HepG2 (cell line): ENCODE measurements around the gene PPP1R12C. TPM values are rescaled to one million over a fixed set of nuclear protein-coding genes. Genes with fewer than 3 reads are reported as not detected.

Experiments used
- ATF1 ChIP-seq: IDR thresholded peaks from 2 replicates; pipeline ENCODE4 v1.6.1; 2016; ENCODE audit warnings: mild to moderate bottlenecking, control low read depth
- BRCA1 ChIP-seq: sonication (generic); formaldehyde crosslinking; IDR thresholded peaks from 2 replicates; pipeline ENCODE4 v1.4.0; 2020; ENCODE audit warnings: missing genetic modification reagents
- CAMTA2 ChIP-seq: sonication (generic); formaldehyde crosslinking; IDR thresholded peaks from 2 replicates; pipeline ENCODE4 v1.4.0; 2020; ENCODE audit warnings: mild to moderate bottlenecking, missing genetic modification reagents, borderline replicate concordance
- CREB1 ChIP-seq, 2 experiments: fragments of 450-650 bp in 1 of 2; IDR thresholded peaks; 2 replicates each; pipeline ENCODE4 v1.6.1; 2016 to 2017; ENCODE audit warnings: control low read depth in 1 of 2, mild to moderate bottlenecking in 1 of 2, missing compliant biosample characterization in 1 of 2, missing genetic modification characterization in 1 of 2
- DMAP1 ChIP-seq: IDR thresholded peaks from 2 replicates; pipeline ENCODE4 v1.6.1; 2016
- GTF3A ChIP-seq: sonication (generic); formaldehyde crosslinking; conservative IDR thresholded peaks from 2 replicates; pipeline ENCODE4 v1.4.0; 2020; ENCODE audit warnings: mild to moderate bottlenecking, missing genetic modification reagents
- PCBP1 ChIP-seq: fragments of 200-400 bp; formaldehyde crosslinking; IDR thresholded peaks from 2 replicates; pipeline ENCODE4 v1.6.1; 2017; ENCODE audit warnings: mild to moderate bottlenecking, low read depth, low read length, borderline replicate concordance
- ZNF496 ChIP-seq: sonication (generic); formaldehyde crosslinking; IDR thresholded peaks from 2 replicates; pipeline ENCODE4 v1.8.1; 2023; ENCODE audit warnings: mild to moderate bottlenecking, moderate library complexity, missing genetic modification reagents; ENCODE audit not compliant: insufficient replicate concordance
- ZSCAN21 ChIP-seq: sonication (generic); formaldehyde crosslinking; IDR thresholded peaks from 2 replicates; pipeline ENCODE4 v1.8.0; 2022; ENCODE audit warnings: mild to moderate bottlenecking, missing genetic modification reagents, moderate library complexity, borderline replicate concordance
- ZSCAN25 ChIP-seq: sonication (generic); formaldehyde crosslinking; IDR thresholded peaks from 2 replicates; pipeline ENCODE4 v1.8.0; 2022; ENCODE audit warnings: mild to moderate bottlenecking, missing genetic modification reagents
- polyA plus RNA-seq, 8 experiments: library from polyadenylated mRNA; depleted of rRNA in 3 of 8; stranded (reverse) in 7 of 8; unstranded in 1 of 8; fragments of >200 nt; fragmentation: Illumina TruSeq in 4 of 8; extraction: Trizol in 4 of 8; gene quantifications; 2 replicates each; pipeline versions ENCODE4 v1.2.1 to v1.2.3, GENCODE V29; 2011 to 2016; ENCODE audit warnings: low read depth in 4 of 8, missing spikeins in 1 of 8, mixed read lengths in 1 of 8; ENCODE audit not compliant: insufficient read depth in 1 of 8
- total RNA-seq, 5 experiments: library from RNA; depleted of rRNA; stranded (reverse); fragments of >200 nt; fragmentation: Illumina TruSeq; extraction: Trizol; gene quantifications; 2 replicates each; pipeline ENCODE4 v1.2.3, GENCODE V29; 2016; ENCODE audit warnings: low read depth in 1 of 5
- TF ChIP-seq, protein P1 (sequence below): sonication (generic); formaldehyde crosslinking; IDR thresholded peaks from 2 replicates; pipeline ENCODE4 v1.9.0; 2021; ENCODE audit warnings: missing genetic modification reagents, borderline replicate concordance
- TF ChIP-seq, protein P2 (sequence below): IDR thresholded peaks from 2 replicates; pipeline ENCODE4 v1.6.1; 2016; ENCODE audit warnings: low read depth, missing genetic modification reagents, missing compliant biosample characterization
- TF ChIP-seq, protein P3 (sequence below): IDR thresholded peaks from 2 replicates; pipeline ENCODE4 v1.6.1; 2016; ENCODE audit warnings: missing biosample characterization, missing genetic modification reagents, low read depth
- TF ChIP-seq, protein P4 (sequence below): sonication (generic); formaldehyde crosslinking; IDR thresholded peaks from 2 replicates; pipeline ENCODE4 v1.4.0; 2020; ENCODE audit warnings: missing genetic modification reagents
- TF ChIP-seq, protein P5 (sequence below): sonication (generic); formaldehyde crosslinking; IDR thresholded peaks from 2 replicates; pipeline ENCODE4 v1.4.0; 2020; ENCODE audit warnings: mild to moderate bottlenecking, missing genetic modification reagents

The PPP1R12C gene
- total and polyA plus RNA-seq, 2 of the 13 experiments (the other 11 are each of a cell fraction or from before 2014, with no cell fraction given): 29.7 to 30.3 TPM

DNA sequence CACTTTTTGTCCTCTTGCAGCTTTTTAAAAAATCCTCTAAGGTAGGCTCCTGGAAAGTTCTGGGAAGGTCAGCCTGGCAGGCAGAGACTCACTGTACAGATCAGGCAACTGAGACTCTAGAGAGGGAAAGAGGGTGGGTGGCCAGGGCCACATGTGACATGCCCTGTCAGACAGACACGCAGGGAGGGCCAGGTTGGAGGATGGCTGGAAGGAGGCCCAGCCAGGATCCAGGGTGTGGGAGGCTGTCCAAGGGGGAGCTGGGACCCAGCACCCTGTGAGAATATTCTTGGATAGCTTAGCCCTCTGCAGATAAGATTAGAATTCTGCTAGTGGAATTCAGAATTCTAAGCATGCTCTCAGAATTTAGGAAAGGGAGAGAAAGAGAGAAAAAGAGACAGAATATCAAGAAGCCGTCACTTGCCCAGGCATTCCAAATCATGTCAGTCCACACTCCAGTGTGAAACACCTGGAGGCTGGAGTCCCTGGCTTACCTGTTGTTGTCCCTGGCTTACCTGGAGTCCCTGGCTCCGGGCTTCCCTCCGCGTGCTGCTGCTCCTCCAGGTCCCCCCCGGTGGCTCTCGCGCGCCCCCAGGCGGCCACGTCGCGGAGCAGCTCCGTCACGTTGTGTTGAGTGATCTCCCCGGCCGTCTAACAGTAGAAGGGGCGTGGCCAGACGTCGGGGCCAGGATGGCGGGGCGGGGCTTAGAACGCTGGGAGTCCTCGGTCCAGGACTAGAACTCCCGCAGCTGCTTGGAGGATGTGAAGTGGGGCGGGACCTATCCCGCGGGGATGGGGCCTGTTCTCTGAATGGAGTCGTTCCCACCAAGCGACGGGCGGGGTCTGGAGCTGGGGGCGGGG lies 42.9 kb upstream of the PPP1R12C start (continued):
- TF ChIP-seq, protein P1, sequence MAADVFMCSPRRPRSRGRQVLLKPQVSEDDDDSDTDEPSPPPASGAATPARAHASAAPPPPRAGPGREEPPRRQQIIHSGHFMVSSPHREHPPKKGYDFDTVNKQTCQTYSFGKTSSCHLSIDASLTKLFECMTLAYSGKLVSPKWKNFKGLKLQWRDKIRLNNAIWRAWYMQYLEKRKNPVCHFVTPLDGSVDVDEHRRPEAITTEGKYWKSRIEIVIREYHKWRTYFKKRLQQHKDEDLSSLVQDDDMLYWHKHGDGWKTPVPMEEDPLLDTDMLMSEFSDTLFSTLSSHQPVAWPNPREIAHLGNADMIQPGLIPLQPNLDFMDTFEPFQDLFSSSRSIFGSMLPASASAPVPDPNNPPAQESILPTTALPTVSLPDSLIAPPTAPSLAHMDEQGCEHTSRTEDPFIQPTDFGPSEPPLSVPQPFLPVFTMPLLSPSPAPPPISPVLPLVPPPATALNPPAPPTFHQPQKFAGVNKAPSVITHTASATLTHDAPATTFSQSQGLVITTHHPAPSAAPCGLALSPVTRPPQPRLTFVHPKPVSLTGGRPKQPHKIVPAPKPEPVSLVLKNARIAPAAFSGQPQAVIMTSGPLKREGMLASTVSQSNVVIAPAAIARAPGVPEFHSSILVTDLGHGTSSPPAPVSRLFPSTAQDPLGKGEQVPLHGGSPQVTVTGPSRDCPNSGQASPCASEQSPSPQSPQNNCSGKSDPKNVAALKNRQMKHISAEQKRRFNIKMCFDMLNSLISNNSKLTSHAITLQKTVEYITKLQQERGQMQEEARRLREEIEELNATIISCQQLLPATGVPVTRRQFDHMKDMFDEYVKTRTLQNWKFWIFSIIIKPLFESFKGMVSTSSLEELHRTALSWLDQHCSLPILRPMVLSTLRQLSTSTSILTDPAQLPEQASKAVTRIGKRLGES (CRISPR knock-in tag): no peak
- TF ChIP-seq, protein P2, sequence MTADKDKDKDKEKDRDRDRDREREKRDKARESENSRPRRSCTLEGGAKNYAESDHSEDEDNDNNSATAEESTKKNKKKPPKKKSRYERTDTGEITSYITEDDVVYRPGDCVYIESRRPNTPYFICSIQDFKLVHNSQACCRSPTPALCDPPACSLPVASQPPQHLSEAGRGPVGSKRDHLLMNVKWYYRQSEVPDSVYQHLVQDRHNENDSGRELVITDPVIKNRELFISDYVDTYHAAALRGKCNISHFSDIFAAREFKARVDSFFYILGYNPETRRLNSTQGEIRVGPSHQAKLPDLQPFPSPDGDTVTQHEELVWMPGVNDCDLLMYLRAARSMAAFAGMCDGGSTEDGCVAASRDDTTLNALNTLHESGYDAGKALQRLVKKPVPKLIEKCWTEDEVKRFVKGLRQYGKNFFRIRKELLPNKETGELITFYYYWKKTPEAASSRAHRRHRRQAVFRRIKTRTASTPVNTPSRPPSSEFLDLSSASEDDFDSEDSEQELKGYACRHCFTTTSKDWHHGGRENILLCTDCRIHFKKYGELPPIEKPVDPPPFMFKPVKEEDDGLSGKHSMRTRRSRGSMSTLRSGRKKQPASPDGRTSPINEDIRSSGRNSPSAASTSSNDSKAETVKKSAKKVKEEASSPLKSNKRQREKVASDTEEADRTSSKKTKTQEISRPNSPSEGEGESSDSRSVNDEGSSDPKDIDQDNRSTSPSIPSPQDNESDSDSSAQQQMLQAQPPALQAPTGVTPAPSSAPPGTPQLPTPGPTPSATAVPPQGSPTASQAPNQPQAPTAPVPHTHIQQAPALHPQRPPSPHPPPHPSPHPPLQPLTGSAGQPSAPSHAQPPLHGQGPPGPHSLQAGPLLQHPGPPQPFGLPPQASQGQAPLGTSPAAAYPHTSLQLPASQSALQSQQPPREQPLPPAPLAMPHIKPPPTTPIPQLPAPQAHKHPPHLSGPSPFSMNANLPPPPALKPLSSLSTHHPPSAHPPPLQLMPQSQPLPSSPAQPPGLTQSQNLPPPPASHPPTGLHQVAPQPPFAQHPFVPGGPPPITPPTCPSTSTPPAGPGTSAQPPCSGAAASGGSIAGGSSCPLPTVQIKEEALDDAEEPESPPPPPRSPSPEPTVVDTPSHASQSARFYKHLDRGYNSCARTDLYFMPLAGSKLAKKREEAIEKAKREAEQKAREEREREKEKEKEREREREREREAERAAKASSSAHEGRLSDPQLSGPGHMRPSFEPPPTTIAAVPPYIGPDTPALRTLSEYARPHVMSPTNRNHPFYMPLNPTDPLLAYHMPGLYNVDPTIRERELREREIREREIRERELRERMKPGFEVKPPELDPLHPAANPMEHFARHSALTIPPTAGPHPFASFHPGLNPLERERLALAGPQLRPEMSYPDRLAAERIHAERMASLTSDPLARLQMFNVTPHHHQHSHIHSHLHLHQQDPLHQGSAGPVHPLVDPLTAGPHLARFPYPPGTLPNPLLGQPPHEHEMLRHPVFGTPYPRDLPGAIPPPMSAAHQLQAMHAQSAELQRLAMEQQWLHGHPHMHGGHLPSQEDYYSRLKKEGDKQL (CRISPR knock-in tag): no peak
- TF ChIP-seq, protein P3, sequence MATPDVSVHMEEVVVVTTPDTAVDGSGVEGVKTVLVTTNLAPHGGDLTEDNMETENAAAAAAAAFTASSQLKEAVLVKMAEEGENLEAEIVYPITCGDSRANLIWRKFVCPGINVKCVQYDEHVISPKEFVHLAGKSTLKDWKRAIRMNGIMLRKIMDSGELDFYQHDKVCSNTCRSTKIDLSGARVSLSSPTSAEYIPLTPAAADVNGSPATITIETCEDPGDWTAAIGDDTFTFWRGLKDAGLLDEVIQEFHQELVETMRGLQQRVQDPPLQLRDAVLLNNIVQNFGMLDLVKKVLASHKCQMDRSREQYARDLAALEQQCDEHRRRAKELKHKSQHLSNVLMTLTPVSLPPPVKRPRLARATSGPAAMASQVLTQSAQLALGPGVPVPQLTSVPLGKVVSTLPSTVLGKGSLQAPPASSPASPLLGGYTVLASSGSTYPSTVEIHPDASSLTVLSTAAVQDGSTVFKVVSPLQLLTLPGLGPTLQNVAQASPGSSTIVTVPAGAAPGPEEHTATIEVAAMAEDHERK (CRISPR knock-in tag): no peak
- peak; percentile 62 for TF ChIP-seq CREB1 (IDR thresholded peaks at IDR 0.05)
- TF ChIP-seq CREB1 (CRISPR knock-in tag; IDR thresholded peaks at IDR 0.05): no peak
- TF ChIP-seq BRCA1: no peak
- TF ChIP-seq, protein P4, sequence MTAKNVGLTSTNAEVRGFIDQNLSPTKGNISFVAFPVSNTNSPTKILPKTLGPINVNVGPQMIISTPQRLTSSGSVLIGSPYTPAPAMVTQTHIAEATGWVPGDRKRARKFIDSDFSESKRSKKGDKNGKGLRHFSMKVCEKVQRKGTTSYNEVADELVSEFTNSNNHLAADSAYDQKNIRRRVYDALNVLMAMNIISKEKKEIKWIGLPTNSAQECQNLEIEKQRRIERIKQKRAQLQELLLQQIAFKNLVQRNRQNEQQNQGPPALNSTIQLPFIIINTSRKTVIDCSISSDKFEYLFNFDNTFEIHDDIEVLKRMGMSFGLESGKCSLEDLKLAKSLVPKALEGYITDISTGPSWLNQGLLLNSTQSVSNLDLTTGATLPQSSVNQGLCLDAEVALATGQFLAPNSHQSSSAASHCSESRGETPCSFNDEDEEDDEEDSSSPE (CRISPR knock-in tag): no peak
- no peak for TF ChIP-seq DMAP1 (CRISPR knock-in tag)
- no peak; the same call in 1 of the 2 replicates for TF ChIP-seq ZSCAN21 (CRISPR knock-in tag)
- TF ChIP-seq, protein P5, sequence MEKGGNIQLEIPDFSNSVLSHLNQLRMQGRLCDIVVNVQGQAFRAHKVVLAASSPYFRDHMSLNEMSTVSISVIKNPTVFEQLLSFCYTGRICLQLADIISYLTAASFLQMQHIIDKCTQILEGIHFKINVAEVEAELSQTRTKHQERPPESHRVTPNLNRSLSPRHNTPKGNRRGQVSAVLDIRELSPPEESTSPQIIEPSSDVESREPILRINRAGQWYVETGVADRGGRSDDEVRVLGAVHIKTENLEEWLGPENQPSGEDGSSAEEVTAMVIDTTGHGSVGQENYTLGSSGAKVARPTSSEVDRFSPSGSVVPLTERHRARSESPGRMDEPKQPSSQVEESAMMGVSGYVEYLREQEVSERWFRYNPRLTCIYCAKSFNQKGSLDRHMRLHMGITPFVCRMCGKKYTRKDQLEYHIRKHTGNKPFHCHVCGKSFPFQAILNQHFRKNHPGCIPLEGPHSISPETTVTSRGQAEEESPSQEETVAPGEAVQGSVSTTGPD (CRISPR knock-in tag): no peak
- no peak for TF ChIP-seq ZNF496 (CRISPR knock-in tag)
- TF ChIP-seq GTF3A: no peak
- no peak for TF ChIP-seq ZSCAN25 (CRISPR knock-in tag)
- no peak for TF ChIP-seq CAMTA2 (CRISPR knock-in tag)
- TF ChIP-seq PCBP1: no peak
- no peak for TF ChIP-seq ATF1 (CRISPR knock-in tag)
